HCT116 (cell line): ENCODE data around the gene KDM7A. TPM values are rescaled to one million over a fixed set of nuclear protein-coding genes. Genes with fewer than 3 reads are reported as not detected.
"Not testable (repeated sequence)": the region's sequence is repeated elsewhere in the genome, so short reads cannot be mapped to it uniquely, and the experiment has no call there.

Experiments used
- ATAC-seq: fragments of 200-7000 bp; cut with Tn5 transposase; 2 replicates; pipeline ENCODE4 v1.9.1; 2020; ENCODE audit warnings: mild to moderate bottlenecking, moderate library complexity
- BruUV-seq: library from RNA; stranded (reverse); fragments of 400-500 nt; replicated peaks from 2 replicates; lab custom pipeline; 2021; lab: Mats Ljungman, UMichigan
- CTCF ChIA-PET: fragments of 300-600 bp; sonication (Branson Sonifier 250); formaldehyde crosslinking; loops from one replicate; lab custom pipeline; 2021; ENCODE audit warnings: antibody characterized with exemption; lab: Charles Lee
- POLR2A ChIA-PET: fragments of 300-600, 350-600 bp; sonication (Branson Sonifier 250); formaldehyde crosslinking; loops from one replicate; lab custom pipeline; 2021; ENCODE audit warnings: antibody characterized with exemption; lab: Charles Lee
- RAD21 ChIA-PET, 2 experiments: fragments of 300-600 bp; sonication (Branson Sonifier 250); formaldehyde crosslinking; loops; one replicate each; lab custom pipeline; 2023; ENCODE audit warnings: low total read pairs in 2 of 2; ENCODE audit not compliant: uncharacterized antibody in 2 of 2, unreplicated experiment in 2 of 2, low non-redundant PET in 1 of 2; lab: Charles Lee
- DNase-seq: peaks from one replicate; pipeline ENCODE4 v3.0.0-alpha.2; 2010; ENCODE audit warnings: low read depth, low spot score
- H2AFZ ChIP-seq: fragments of 200-600 bp; shearing (Covaris generic), sonication (generic); 2 replicates; pipeline ENCODE4 v1.6.1; 2017; ENCODE audit warnings: low read depth, mixed run types, mixed read lengths, antibody characterized with exemption, low read length; ENCODE audit not compliant: poor library complexity, severe bottlenecking
- H3K27ac ChIP-seq: 2 replicates; pipeline ENCODE4 v1.5.1; 2012; ENCODE audit warnings: low read depth, low read length
- H3K27me3 ChIP-seq: fragments of 200-600 bp; sonication (generic); 2 replicates; pipeline ENCODE4 v1.6.1; 2016; ENCODE audit warnings: mixed run types, low read length, mixed read lengths; ENCODE audit not compliant: insufficient read depth
- H3K36me3 ChIP-seq, 2 experiments: fragments of 200-500 bp in 1 of 2; fragments of 200-600 bp in 1 of 2; sonication (Bioruptor generic) in 1 of 2; sonication (generic) in 1 of 2; 2 replicates each; pipeline versions ENCODE4 v1.5.1 to v1.6.1; 2014 to 2016; ENCODE audit warnings: low read length in 2 of 2, inconsistent platforms in 1 of 2, mixed read lengths in 1 of 2, mixed run types in 1 of 2; ENCODE audit not compliant: insufficient read depth in 2 of 2, control insufficient read depth in 1 of 2
- H3K4me1 ChIP-seq, 2 experiments: fragments of 200-600 bp in 1 of 2; sonication (generic) in 1 of 2; 2 replicates each; pipeline versions ENCODE4 v1.5.1 to v1.6.1; 2012 to 2017; ENCODE audit warnings: low read length in 2 of 2, inconsistent platforms in 1 of 2, mild to moderate bottlenecking in 1 of 2, mixed read lengths in 1 of 2, mixed run types in 1 of 2, moderate library complexity in 1 of 2; ENCODE audit not compliant: insufficient read depth in 2 of 2, control insufficient read depth in 1 of 2
- H3K4me2 ChIP-seq: fragments of 200-600 bp; sonication (generic); 2 replicates; pipeline ENCODE4 v1.6.1; 2017; ENCODE audit warnings: mixed run types, low read length, mixed read lengths
- H3K4me3 ChIP-seq, 2 experiments: fragments of 200-600 bp in 1 of 2; sonication (generic) in 1 of 2; replicated peaks in 1 of 2; 2 replicates each; pipeline ENCODE4 v1.5.1; 2011 to 2016; ENCODE audit warnings: low read length in 2 of 2, control low read depth in 1 of 2, low read depth in 1 of 2, mild to moderate bottlenecking in 1 of 2, mixed read lengths in 1 of 2, mixed run types in 1 of 2
- H3K79me2 ChIP-seq: fragments of 200-600 bp; sonication (generic); 2 replicates; pipeline ENCODE4 v1.6.1; 2017; ENCODE audit warnings: mild to moderate bottlenecking, mixed run types, low read length, moderate library complexity, mixed read lengths; ENCODE audit not compliant: insufficient read depth
- H3K9ac ChIP-seq: fragments of 200-600 bp; sonication (generic); 2 replicates; pipeline ENCODE4 v1.6.1; 2016; ENCODE audit warnings: low read length, mixed read lengths
- H3K9me2 ChIP-seq: fragments of 200-600 bp; sonication (generic), shearing (Covaris generic); 2 replicates; pipeline ENCODE4 v1.6.1; 2017; ENCODE audit warnings: mixed run types, mild to moderate bottlenecking, moderate library complexity; ENCODE audit not compliant: insufficient read depth
- H3K9me3 ChIP-seq, 2 experiments: fragments of 200-500 bp in 1 of 2; fragments of 200-600 bp in 1 of 2; sonication (Bioruptor generic) in 1 of 2; sonication (generic) in 1 of 2; 2 replicates each; pipeline ENCODE4 v1.6.1; 2014 to 2017; ENCODE audit warnings: low read length in 2 of 2, mixed read lengths in 2 of 2, inconsistent platforms in 1 of 2, low read depth in 1 of 2, mild to moderate bottlenecking in 1 of 2, mixed run types in 1 of 2, moderate library complexity in 1 of 2; ENCODE audit not compliant: control insufficient read depth in 1 of 2, insufficient read depth in 1 of 2
- H4K20me1 ChIP-seq: fragments of 200-600 bp; sonication (generic), shearing (Covaris generic); 2 replicates; pipeline ENCODE4 v1.6.1; 2017; ENCODE audit warnings: mixed run types, mild to moderate bottlenecking, moderate library complexity; ENCODE audit not compliant: insufficient read depth
- ATF3 ChIP-seq: IDR thresholded peaks from 2 replicates; pipeline ENCODE4 v1.6.1; 2012
- CEBPB ChIP-seq: IDR thresholded peaks from 2 replicates; pipeline ENCODE4 v1.6.1; 2012; ENCODE audit warnings: low read depth
- EGR1 ChIP-seq: IDR thresholded peaks from 2 replicates; pipeline ENCODE4 v1.6.1; 2012; ENCODE audit warnings: low read depth
- EZH2 ChIP-seq: fragments of 200-600 bp; sonication (generic); IDR thresholded peaks from 2 replicates; pipeline ENCODE4 v1.6.1; 2017; ENCODE audit warnings: antibody characterized with exemption, mixed run types
- EZH2phosphoT487 ChIP-seq: fragments of 200-600 bp; IDR thresholded peaks from 2 replicates; pipeline ENCODE4 v1.6.1; 2018; ENCODE audit warnings: antibody characterized with exemption, borderline replicate concordance
- FOSL1 ChIP-seq: IDR thresholded peaks from 2 replicates; pipeline ENCODE4 v1.6.1; 2012; ENCODE audit warnings: low read depth
- JUND ChIP-seq: IDR thresholded peaks from 2 replicates; pipeline ENCODE4 v1.6.1; 2012
- POLR2A ChIP-seq: IDR thresholded peaks from 2 replicates; pipeline ENCODE4 v1.7.0; 2011; ENCODE audit warnings: borderline replicate concordance; ENCODE audit not compliant: insufficient read depth, insufficient read length; ENCODE audit errors: extremely low read depth
- POLR2AphosphoS5 ChIP-seq: IDR thresholded peaks from 2 replicates; pipeline ENCODE4 v1.6.1; 2011; ENCODE audit warnings: mild to moderate bottlenecking, low read depth, low read length, moderate library complexity
- SP1 ChIP-seq: IDR thresholded peaks from 2 replicates; pipeline ENCODE4 v1.6.1; 2012; ENCODE audit warnings: low read depth
- ZNF274 ChIP-seq: fragments of 200-500 bp; sonication (Bioruptor generic); IDR thresholded peaks from 2 replicates; pipeline ENCODE4 v1.6.1; 2014; ENCODE audit warnings: mild to moderate bottlenecking, low read depth, low read length, inconsistent platforms
- intact Hi-C: fragments of 100-400 bp; cut with micrococcal nuclease; formaldehyde crosslinking; loops from 2 replicates; pipeline ENCODE4 v1.10.0; 2022
- total RNA-seq: library from RNA; stranded (reverse); gene quantifications from one replicate; pipeline ENCODE4 v1.2.1, GENCODE V29; 2021; ENCODE audit not compliant: unreplicated experiment
- TF ChIP-seq, protein P1 (sequence below), 3 experiments: fragments of 200-600 bp in 1 of 3; sonication (generic) in 1 of 3; IDR thresholded peaks in 2 of 3; conservative IDR thresholded peaks in 1 of 3; 2 replicates each; pipeline ENCODE4 v1.5.1; 2012 to 2017; ENCODE audit warnings: low read depth in 2 of 3, low read length in 2 of 3, antibody characterized with exemption in 1 of 3, borderline replicate concordance in 1 of 3, control low read depth in 1 of 3, mild to moderate bottlenecking in 1 of 3, mixed read lengths in 1 of 3, mixed run types in 1 of 3, moderate library complexity in 1 of 3; ENCODE audit not compliant: insufficient read depth in 1 of 3

The KDM7A gene
- total RNA-seq, 1 experiment from 2014 or later: 11.6 TPM

- no peak for ATAC-seq
These were observed 11.4 kb downstream of the KDM7A start for GRCh38 chr7:140165422-140165821.

GRCh38 chr7:140162081-140162480 is 14.7 kb downstream of the KDM7A start:
- ATAC-seq, intact Hi-C loops, POLR2A ChIA-PET, DNase-seq, H3K4me2 ChIP-seq, H3K79me2 ChIP-seq, H3K36me3 ChIP-seq, H3K9me3 ChIP-seq, H3K9ac ChIP-seq, BruUV-seq, CTCF ChIA-PET, H4K20me1 ChIP-seq, H3K4me3 ChIP-seq, H2AFZ ChIP-seq, H3K27me3 ChIP-seq, RAD21 ChIA-PET, H3K27ac ChIP-seq, H3K9me2 ChIP-seq: not testable (repeated sequence)
- peaks cover 9 to 13% of the 10 kb centered on the region in 2 experiments; a peak in 3 of 4 replicates for H3K4me1 ChIP-seq

More at GRCh38 chr7:140165422-140165821, 11.4 kb downstream of the KDM7A start:
- intact Hi-C loops: no loop called here
- Histone ChIP-seq H2AFZ (no peak overlapping the region), H3K4me2 (peak overlapping the region; percentile 10; the same call in 1 of the 2 replicates), H4K20me1 (no peaks in the 10 kb centered on the region), H3K9me3 (no peaks in the 10 kb centered on the region), H3K4me3 (no peak overlapping the region), H3K9ac (no peak overlapping the region), H3K27me3 (no peaks in the 10 kb centered on the region), H3K4me1 (peaks cover 5 to 8% of the 10 kb centered on the region in 2 experiments; a peak in 1 of 4 replicates), H3K27ac (no peak overlapping the region), H3K36me3 (no peaks in the 10 kb centered on the region), H3K9me2 (no peaks in the 10 kb centered on the region), H3K79me2 (no peaks in the 10 kb centered on the region; the same call in 1 of the 2 replicates)
- BruUV-seq: no TSS peak
- DNase-seq: peak; percentile 35
- ChIA-PET RAD21 (no interaction called here), POLR2A (interaction anchor here (1.1 kb wide), 2 partner anchors 10 to 12 kb away, joined by 3 to 5 read pairs; partner anchors contain the start of gene KDM7A), CTCF (interaction anchor here (1.0 to 1.6 kb wide), 3 partner anchors 10 to 178 kb away, joined by 3 to 4 read pairs (median 3); partner anchors contain the start of gene KDM7A)
- TF ChIP-seq JUND (peak; percentile 57), ZNF274 (no peak), CEBPB (peak; percentile 92), ATF3 (peak; percentile 55; the same call in 1 of the 2 replicates), POLR2A (no peak), EZH2 (no peak), EGR1 (no peak), SP1 (peak; percentile 41; the same call in 1 of the 2 replicates), POLR2AphosphoS5 (peak; percentile 44), EZH2phosphoT487 (no peak), FOSL1 (peak; percentile 54)
- TF ChIP-seq, protein P1, sequence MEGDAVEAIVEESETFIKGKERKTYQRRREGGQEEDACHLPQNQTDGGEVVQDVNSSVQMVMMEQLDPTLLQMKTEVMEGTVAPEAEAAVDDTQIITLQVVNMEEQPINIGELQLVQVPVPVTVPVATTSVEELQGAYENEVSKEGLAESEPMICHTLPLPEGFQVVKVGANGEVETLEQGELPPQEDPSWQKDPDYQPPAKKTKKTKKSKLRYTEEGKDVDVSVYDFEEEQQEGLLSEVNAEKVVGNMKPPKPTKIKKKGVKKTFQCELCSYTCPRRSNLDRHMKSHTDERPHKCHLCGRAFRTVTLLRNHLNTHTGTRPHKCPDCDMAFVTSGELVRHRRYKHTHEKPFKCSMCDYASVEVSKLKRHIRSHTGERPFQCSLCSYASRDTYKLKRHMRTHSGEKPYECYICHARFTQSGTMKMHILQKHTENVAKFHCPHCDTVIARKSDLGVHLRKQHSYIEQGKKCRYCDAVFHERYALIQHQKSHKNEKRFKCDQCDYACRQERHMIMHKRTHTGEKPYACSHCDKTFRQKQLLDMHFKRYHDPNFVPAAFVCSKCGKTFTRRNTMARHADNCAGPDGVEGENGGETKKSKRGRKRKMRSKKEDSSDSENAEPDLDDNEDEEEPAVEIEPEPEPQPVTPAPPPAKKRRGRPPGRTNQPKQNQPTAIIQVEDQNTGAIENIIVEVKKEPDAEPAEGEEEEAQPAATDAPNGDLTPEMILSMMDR (IDR thresholded peaks at IDR 0.05 in 2 of 3, conservative IDR thresholded peaks at IDR 0.05 in 1 of 3; ENCODE audit: borderline replicate concordance in 1 of 3, insufficient read depth in 1 of 3, low read depth in 2 of 3, low read length in 2 of 3): no peak
